ENCODE results near the gene ANKRD29. TPM values are rescaled to one million over a fixed set of nuclear protein-coding genes. Genes with fewer than 3 reads are reported as not detected.
A peak's percentile ranks its signal among the peaks of the same experiment; 100 is the strongest.

The ANKRD29 gene
- total RNA-seq, 1 experiment from 2014 or later: 4.3 TPM

GRCh38 chr18:23583071-23583865 lies 79.4 kb downstream of the ANKRD29 start:
- intact Hi-C loops (cut with micrococcal nuclease; ENCODE audit: unreplicated experiment): no loop called here
- Histone ChIP-seq H3K4me1 (replicated peaks; ENCODE audit: insufficient read depth) (peaks cover 19% of the 10 kb centered on the region), H3K9me3 (ENCODE audit: insufficient read depth, low read depth) (no peaks in the 10 kb centered on the region), H3K79me2 (ENCODE audit: low read depth) (peaks cover 57% of the 10 kb centered on the region), H4K20me1 (ENCODE audit: insufficient read depth) (no peaks in the 10 kb centered on the region), H2AFZ (no peak overlapping the region), H3K27me3 (ENCODE audit: insufficient read depth, low read depth) (no peaks in the 10 kb centered on the region), H3K4me2 (peak overlapping the region; percentile 77), H3K9me2 (ENCODE audit: insufficient read depth) (no peaks in the 10 kb centered on the region), H3F3A (ENCODE audit: insufficient read depth, low read depth) (peaks cover 17% of the 10 kb centered on the region), H3K36me3 (ENCODE audit: low read depth) (no peaks in the 10 kb centered on the region), H3K27ac (no peak overlapping the region), H3K4me3 (no peak overlapping the region; the same call in 1 of the 2 replicates)
- DNase-seq: no peak
- ChIA-PET POLR2A (ENCODE audit: unreplicated experiment) (interaction anchor here (0.7 kb wide), 1 partner anchor 113 kb away, joined by 8 read pairs; no protein-coding TSS in a partner anchor), CTCF (no interaction called here)
- BruUV-seq (replicated peaks): no TSS peak
- TF ChIP-seq EZH2 (IDR thresholded peaks at IDR 0.05; ENCODE audit: low read depth): no peak
- no peak for TF ChIP-seq CTCF (conservative IDR thresholded peaks at IDR 0.05)

DNA sequence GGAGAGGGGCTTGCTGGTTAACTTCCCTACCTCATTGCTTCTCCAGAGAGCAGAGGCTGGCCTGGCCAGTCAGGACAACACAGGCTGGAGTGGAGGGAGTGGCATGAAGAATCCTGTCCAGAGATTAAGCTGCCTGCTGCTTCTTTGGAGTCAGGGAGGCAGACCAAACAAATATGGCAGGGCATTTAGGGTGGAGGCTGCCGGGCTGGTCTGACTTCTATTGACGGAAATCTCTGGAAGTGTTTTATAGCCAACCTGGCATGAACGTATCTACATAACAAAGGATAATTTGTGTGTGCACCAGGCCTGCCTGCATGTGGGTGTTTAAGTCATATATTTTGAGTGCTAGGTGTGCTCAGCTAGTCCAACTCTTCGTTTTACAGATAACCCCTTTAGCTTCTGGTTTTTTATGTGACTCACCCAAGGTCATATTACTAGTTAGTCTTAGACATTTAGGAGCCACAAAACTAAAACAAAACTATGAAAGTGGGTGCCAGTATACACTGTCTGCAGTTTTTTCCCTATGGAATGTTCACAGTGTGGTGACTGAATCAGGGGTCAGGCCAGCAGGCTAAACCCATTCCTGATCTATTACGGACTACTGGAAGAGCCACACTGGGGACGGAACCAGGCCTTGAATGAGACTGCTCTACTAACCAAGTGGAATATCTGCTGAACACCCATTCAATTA lies 81.9 kb downstream of the ANKRD29 start:
- ChIA-PET CTCF (no interaction called here), POLR2A (ENCODE audit: unreplicated experiment) (no interaction called here)
- peak in 1 of 2 experiments; percentile 6 for DNase-seq
- H3K27me3 ChIP-seq (ENCODE audit: insufficient read depth, low read depth): no peaks in the 10 kb centered on the region
- peaks cover 19% of the 10 kb centered on the region for H3K4me1 ChIP-seq (replicated peaks; ENCODE audit: insufficient read depth)
- no peaks in the 10 kb centered on the region for H3K9me2 ChIP-seq (ENCODE audit: insufficient read depth)
- BruUV-seq (replicated peaks): no TSS peak
- TF ChIP-seq EZH2 (IDR thresholded peaks at IDR 0.05; ENCODE audit: low read depth): no peak
- TF ChIP-seq CTCF (conservative IDR thresholded peaks at IDR 0.05): no peak
- no peak overlapping the region for H2AFZ ChIP-seq
- H4K20me1 ChIP-seq (ENCODE audit: insufficient read depth): no peaks in the 10 kb centered on the region
- H3K9me3 ChIP-seq (ENCODE audit: insufficient read depth, low read depth): no peaks in the 10 kb centered on the region
- H3K4me3 ChIP-seq: no peak overlapping the region
- intact Hi-C loops (cut with micrococcal nuclease; ENCODE audit: unreplicated experiment): no loop called here
- no peak overlapping the region for H3K4me2 ChIP-seq
- H3K27ac ChIP-seq: no peak overlapping the region
- peaks cover 57% of the 10 kb centered on the region for H3K79me2 ChIP-seq (ENCODE audit: low read depth)
- H3K36me3 ChIP-seq (ENCODE audit: low read depth): no peaks in the 10 kb centered on the region
- H3F3A ChIP-seq (ENCODE audit: insufficient read depth, low read depth): peaks cover 10% of the 10 kb centered on the region

- no peaks in the 10 kb centered on the region for H3K36me3 ChIP-seq (ENCODE audit: low read depth)
- H2AFZ ChIP-seq: no peak overlapping the region
- no peaks in the 10 kb centered on the region for H3K27me3 ChIP-seq (ENCODE audit: insufficient read depth, low read depth)
- peaks cover 5% of the 10 kb centered on the region; the same call in 1 of the 2 replicates for H3F3A ChIP-seq (ENCODE audit: insufficient read depth, low read depth)
- H3K4me3 ChIP-seq: no peak overlapping the region
- peaks cover 49% of the 10 kb centered on the region for H3K79me2 ChIP-seq (ENCODE audit: low read depth)
- no peak for TF ChIP-seq CTCF (conservative IDR thresholded peaks at IDR 0.05)
- TF ChIP-seq EZH2 (IDR thresholded peaks at IDR 0.05; ENCODE audit: low read depth): no peak
- intact Hi-C loops (cut with micrococcal nuclease; ENCODE audit: unreplicated experiment): no loop called here
- no peak overlapping the region for H3K4me2 ChIP-seq
- H3K4me1 ChIP-seq (replicated peaks; ENCODE audit: insufficient read depth): peaks cover 18% of the 10 kb centered on the region
- POLR2A ChIA-PET (ENCODE audit: unreplicated experiment): interaction anchor here (0.6 kb wide), 1 partner anchor 87 kb away, joined by 6 read pairs; no protein-coding TSS in a partner anchor
- no peak overlapping the region for H3K27ac ChIP-seq
- CTCF ChIA-PET: no interaction called here
- no peaks in the 10 kb centered on the region for H3K9me2 ChIP-seq (ENCODE audit: insufficient read depth)
- no peak for DNase-seq
- BruUV-seq (replicated peaks): no TSS peak
- no peaks in the 10 kb centered on the region for H4K20me1 ChIP-seq (ENCODE audit: insufficient read depth)
- H3K9me3 ChIP-seq (ENCODE audit: insufficient read depth, low read depth): no peaks in the 10 kb centered on the region
These were observed 83.6 kb downstream of the ANKRD29 start for GRCh38 chr18:23578891-23579653.
